ENCODE data around the gene UBAC2.

The UBAC2 gene

GRCh38 chr13:99366075-99366987, 165.7 kb downstream of the UBAC2 start:
- TF ChIP-seq ARNTL (CRISPR knock-in tag; IDR thresholded peaks at IDR 0.05; ENCODE audit: borderline replicate concordance, low read depth) (no peak), PATZ1 (CRISPR knock-in tag; IDR thresholded peaks at IDR 0.05; ENCODE audit: borderline replicate concordance) (no peak)
- ATAC-seq = no peak

GRCh38 chr13:99367106-99367616, 166.5 kb downstream of the UBAC2 start:
- TF ChIP-seq BACH2 (CRISPR knock-in tag; IDR thresholded peaks at IDR 0.05; ENCODE audit: borderline replicate concordance) = no peak
- ATAC-seq = no peak

- no peak for ATAC-seq
- no peak for TF ChIP-seq BACH2 (CRISPR knock-in tag; IDR thresholded peaks at IDR 0.05; ENCODE audit: borderline replicate concordance)
- no peak for TF ChIP-seq ZFP30 (CRISPR knock-in tag; IDR thresholded peaks at IDR 0.05)
- TF ChIP-seq SNAI2 (CRISPR knock-in tag; IDR thresholded peaks at IDR 0.05) = no peak
- no peak for TF ChIP-seq TCF4 (CRISPR knock-in tag; IDR thresholded peaks at IDR 0.05; ENCODE audit: borderline replicate concordance)
- no peak for TF ChIP-seq CREB5 (CRISPR knock-in tag; IDR thresholded peaks at IDR 0.05; ENCODE audit: low read depth)
- TF ChIP-seq ISL1 (CRISPR knock-in tag; IDR thresholded peaks at IDR 0.05) = no peak
- no peak for TF ChIP-seq OSR1 (CRISPR knock-in tag; IDR thresholded peaks at IDR 0.05)
- no peak for TF ChIP-seq ZNF8 (CRISPR knock-in tag; IDR thresholded peaks at IDR 0.05)
- no peak for TF ChIP-seq ZNF70 (CRISPR knock-in tag; IDR thresholded peaks at IDR 0.05)
- no peak for TF ChIP-seq RARB (CRISPR knock-in tag; IDR thresholded peaks at IDR 0.05)
Observed at GRCh38 chr13:99367663-99368448, 167.2 kb downstream of the UBAC2 start.

GRCh38 chr13:99370481-99371275, 170.0 kb downstream of the UBAC2 start:
- ATAC-seq = no peak
- TF ChIP-seq POU6F1 (CRISPR knock-in tag; IDR thresholded peaks at IDR 0.05; ENCODE audit: borderline replicate concordance, low read depth) (no peak), ZFP30 (CRISPR knock-in tag; IDR thresholded peaks at IDR 0.05) (no peak), PATZ1 (CRISPR knock-in tag; IDR thresholded peaks at IDR 0.05; ENCODE audit: borderline replicate concordance) (no peak), ISL1 (CRISPR knock-in tag; IDR thresholded peaks at IDR 0.05) (no peak), CSRNP3 (CRISPR knock-in tag; IDR thresholded peaks at IDR 0.05) (no peak), TOX (CRISPR knock-in tag; IDR thresholded peaks at IDR 0.05; ENCODE audit: borderline replicate concordance) (no peak), CREB5 (CRISPR knock-in tag; IDR thresholded peaks at IDR 0.05; ENCODE audit: low read depth) (no peak), ZNF70 (CRISPR knock-in tag; IDR thresholded peaks at IDR 0.05) (no peak), ARNTL (CRISPR knock-in tag; IDR thresholded peaks at IDR 0.05; ENCODE audit: borderline replicate concordance, low read depth) (no peak), CSDC2 (CRISPR knock-in tag; IDR thresholded peaks at IDR 0.05) (no peak), GLIS3 (CRISPR knock-in tag; IDR thresholded peaks at IDR 0.05) (no peak), SNAI2 (CRISPR knock-in tag; IDR thresholded peaks at IDR 0.05) (no peak), PPARA (CRISPR knock-in tag; IDR thresholded peaks at IDR 0.05; ENCODE audit: borderline replicate concordance) (no peak), ZC3H10 (CRISPR knock-in tag; IDR thresholded peaks at IDR 0.05) (no peak), ZNF565 (CRISPR knock-in tag; conservative IDR thresholded peaks at IDR 0.05; ENCODE audit: low read depth) (no peak)
